ENCODE data around the gene PLXNA1.

- TF ChIP-seq CTCF (IDR thresholded peaks at IDR 0.05), result no peak
- no peak for TF ChIP-seq REST (IDR thresholded peaks at IDR 0.05; ENCODE audit: insufficient read depth in 1 of 2, low read depth in 2 of 2, low read length in 1 of 2)
- no peak for TF ChIP-seq SIN3A (IDR thresholded peaks at IDR 0.05; ENCODE audit: borderline replicate concordance, insufficient read depth, low read depth, low read length)
Observed at GRCh38 chr3:126978291-126978690, 4.6 kb upstream of the PLXNA1 start.

Data from Panc1 (cell line).